ENCODE measurements around the gene PSMB10.

DNA sequence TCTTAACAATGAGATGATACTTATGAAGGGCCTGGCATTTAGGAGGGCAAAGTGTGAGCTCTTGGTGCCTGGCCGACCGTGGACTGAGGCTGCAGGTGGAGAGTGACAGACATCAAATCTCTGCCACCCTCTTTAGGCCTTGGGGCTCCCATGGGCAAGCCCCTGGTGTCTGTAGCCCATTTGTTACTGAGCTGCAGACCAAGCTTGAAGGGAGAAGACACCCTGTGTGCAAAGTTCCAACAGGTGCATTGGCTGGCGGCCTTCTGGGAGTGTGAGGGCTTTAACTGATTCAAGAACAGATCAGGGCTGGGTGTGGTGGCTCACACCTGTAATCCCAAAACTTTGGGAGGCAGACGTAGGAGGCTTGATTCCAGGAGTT lies 4.2 kb downstream of the PSMB10 start:
- TF ChIP-seq EP300 (IDR thresholded peaks at IDR 0.05; ENCODE audit: low read depth) (no peak), POLR2A (IDR thresholded peaks at IDR 0.05) (no peak), POLR2AphosphoS5 (IDR thresholded peaks at IDR 0.05) (no peak)
- TF ChIP-seq, protein P1, sequence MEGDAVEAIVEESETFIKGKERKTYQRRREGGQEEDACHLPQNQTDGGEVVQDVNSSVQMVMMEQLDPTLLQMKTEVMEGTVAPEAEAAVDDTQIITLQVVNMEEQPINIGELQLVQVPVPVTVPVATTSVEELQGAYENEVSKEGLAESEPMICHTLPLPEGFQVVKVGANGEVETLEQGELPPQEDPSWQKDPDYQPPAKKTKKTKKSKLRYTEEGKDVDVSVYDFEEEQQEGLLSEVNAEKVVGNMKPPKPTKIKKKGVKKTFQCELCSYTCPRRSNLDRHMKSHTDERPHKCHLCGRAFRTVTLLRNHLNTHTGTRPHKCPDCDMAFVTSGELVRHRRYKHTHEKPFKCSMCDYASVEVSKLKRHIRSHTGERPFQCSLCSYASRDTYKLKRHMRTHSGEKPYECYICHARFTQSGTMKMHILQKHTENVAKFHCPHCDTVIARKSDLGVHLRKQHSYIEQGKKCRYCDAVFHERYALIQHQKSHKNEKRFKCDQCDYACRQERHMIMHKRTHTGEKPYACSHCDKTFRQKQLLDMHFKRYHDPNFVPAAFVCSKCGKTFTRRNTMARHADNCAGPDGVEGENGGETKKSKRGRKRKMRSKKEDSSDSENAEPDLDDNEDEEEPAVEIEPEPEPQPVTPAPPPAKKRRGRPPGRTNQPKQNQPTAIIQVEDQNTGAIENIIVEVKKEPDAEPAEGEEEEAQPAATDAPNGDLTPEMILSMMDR (IDR thresholded peaks at IDR 0.05), result no peak
